Aorta (tissue), 5 donors: ENCODE data around the gene GALE. TPM values are rescaled to one million over a fixed set of nuclear protein-coding genes. Genes with fewer than 3 reads are reported as not detected.
"Not testable (repeated sequence)": the region's sequence is repeated elsewhere in the genome, so short reads cannot be mapped to it uniquely, and the experiment has no call there.

Experiments
- ATAC-seq: fragments of 200-7000 bp; cut with Tn5 transposase; one replicate; pipeline ENCODE4 v1.9.1; 2022; ENCODE audit warnings: moderate library complexity; ENCODE audit not compliant: low FRiP score
- DNase-seq, 2 donors: peaks; one replicate each; pipeline ENCODE4 v3.0.0-alpha.2; 2020
- H3K27ac ChIP-seq, 2 donors: one replicate each; pipeline ENCODE4 v1.5.1; 2013; ENCODE audit warnings: low read length in 2 of 2, mild to moderate bottlenecking in 2 of 2, moderate library complexity in 2 of 2, control low read depth in 1 of 2, inconsistent platforms in 1 of 2, low read depth in 1 of 2
- H3K27me3 ChIP-seq, 2 donors: one replicate each; pipeline ENCODE4 v1.6.1; 2013; ENCODE audit warnings: control low read depth in 1 of 2, low read length in 1 of 2, mild to moderate bottlenecking in 1 of 2, moderate library complexity in 1 of 2; ENCODE audit not compliant: insufficient read depth in 2 of 2, control insufficient read depth in 1 of 2
- H3K36me3 ChIP-seq, 2 donors: one replicate each; pipeline ENCODE4 v1.6.1; 2013; ENCODE audit warnings: control low read depth in 1 of 2, low read length in 1 of 2, mild to moderate bottlenecking in 1 of 2; ENCODE audit not compliant: insufficient read depth in 2 of 2, control insufficient read depth in 1 of 2
- H3K4me1 ChIP-seq, 2 donors: one replicate each; pipeline ENCODE4 v1.6.1; 2013; ENCODE audit warnings: low read length in 2 of 2, control low read depth in 1 of 2, mild to moderate bottlenecking in 1 of 2, moderate library complexity in 1 of 2; ENCODE audit not compliant: insufficient read depth in 2 of 2, control insufficient read depth in 1 of 2
- H3K4me3 ChIP-seq, 2 donors: one replicate each; pipeline ENCODE4 v1.5.1; 2013; ENCODE audit warnings: low read length in 2 of 2, control low read depth in 1 of 2, mild to moderate bottlenecking in 1 of 2
- H3K9me3 ChIP-seq: one replicate; pipeline ENCODE4 v1.6.1; 2013; ENCODE audit warnings: mild to moderate bottlenecking, low read length; ENCODE audit not compliant: control insufficient read depth
- WGBS, 2 donors: extraction: QIAGEN DNeasy Blood & Tissue Kit; methylation state at CpG; one replicate each; pipeline ENCODE4 v1.1.7; 2013; 5-methylcytosine and 5-hydroxymethylcytosine counted together
- intact Hi-C, 2 donors: fragments of 100-400 bp; cut with DNase I; formaldehyde crosslinking; loops; one replicate each; pipeline versions ENCODE4 v1.14.2 to v1.15.0; 2022
- polyA plus RNA-seq, 2 donors: library from polyadenylated mRNA; stranded (reverse); fragments of 200-250 nt; gene quantifications; one replicate each; pipeline ENCODE4 v1.2.3, GENCODE V29; 2013
- total RNA-seq, 2 donors: library from RNA; stranded (reverse); fragmentation: NEBNext Ultra II Directional; extraction: Animal tissue kit (Norgen Biotek cat#: 25700); gene quantifications; one replicate each; pipeline ENCODE4 v1.2.1, GENCODE V29; 2021
- donor health status: healthy with polysubstance abuse.
- donor health status: Bipolar disorder and iron deficiency.
- donor health status: DM: no; HTN: no; CAD: no.
- donor health status: DM: no; HTN: no; CAD: no.
- donor health status: DM: yes; HTN: yes; CAD: no.

GALE gene
- total and polyA plus RNA-seq, 4 donors = 9.9 to 23.2 (median 16.1) TPM

- ATAC-seq = no peak
- 0% methylated on average over 15 of the region's 15 CpGs for WGBS, 2 donors
- H3K36me3 ChIP-seq = peaks cover 0 to 6% of the 10 kb centered on the region in 2 donors
Observed at GRCh38 chr1:23791516-23792047, 9.0 kb downstream of the GALE start.

GRCh38 chr1:23790696-23791515 is 9.6 kb downstream of the GALE start, which contains the start of gene LYPLA2:
LYPLA2 (plus strand) TSS chr1:23791145; CDS start chr1:23792683, 1,538 bp downstream.
- Histone ChIP-seq H3K4me1 (no peaks in the 10 kb centered on the region), H3K27ac (peak within 1 kb of the TSS in 1 of 2 donors; percentile 8), H3K36me3 (peaks cover 4 to 6% of the 10 kb centered on the region in 2 donors), H3K9me3 (no peaks in the 10 kb centered on the region), H3K27me3 (no peaks in the 10 kb centered on the region), H3K4me3 (peak within 1 kb of the TSS; percentile 46 to 57)
- peak; percentile 91 for ATAC-seq
- intact Hi-C loops = no loop called here
- DNase-seq = peak; percentile 96 to 99
- 1% methylated on average over 47 of the region's 47 CpGs for WGBS, 2 donors

More at GRCh38 chr1:23791516-23792047, 9.0 kb downstream of the GALE start:
- H3K4me3 ChIP-seq = peak overlapping the region; percentile 46 to 57
- no peak for DNase-seq
- H3K27ac ChIP-seq = no peak overlapping the region
- no peaks in the 10 kb centered on the region for H3K9me3 ChIP-seq
- intact Hi-C loops = no loop called here
- H3K4me1 ChIP-seq = no peaks in the 10 kb centered on the region
- H3K27me3 ChIP-seq = no peaks in the 10 kb centered on the region

GRCh38 chr1:23788695-23789094 is 11.9 kb downstream of the GALE start:
- peaks cover 5 to 7% of the 10 kb centered on the region in 2 donors for H3K36me3 ChIP-seq
- ATAC-seq = no peak
- H3K27ac ChIP-seq = no peak overlapping the region
- H3K4me1 ChIP-seq = no peaks in the 10 kb centered on the region
- intact Hi-C loops = no loop called here
- DNase-seq = no peak
- WGBS, 2 donors = 95% methylated on average over 3 of the region's 3 CpGs
- no peak overlapping the region for H3K4me3 ChIP-seq
- no peaks in the 10 kb centered on the region for H3K9me3 ChIP-seq
- no peaks in the 10 kb centered on the region for H3K27me3 ChIP-seq

GRCh38 chr1:23787701-23788100 is 12.9 kb downstream of the GALE start:
- WGBS, 2 donors = 85 to 89% methylated on average over 3 of the region's 3 CpGs
- ATAC-seq = no peak
- DNase-seq = no peak
- Histone ChIP-seq H3K4me1 (no peaks in the 10 kb centered on the region), H3K36me3 (peaks cover 5 to 7% of the 10 kb centered on the region in 2 donors), H3K9me3 (no peaks in the 10 kb centered on the region), H3K27me3 (no peaks in the 10 kb centered on the region), H3K4me3 (no peak overlapping the region), H3K27ac (no peak overlapping the region)
- intact Hi-C loops = no loop called here

GRCh38 chr1:23784846-23785245 is 15.7 kb downstream of the GALE start:
- Histone ChIP-seq H3K27ac (no peak overlapping the region), H3K9me3 (no peaks in the 10 kb centered on the region), H3K36me3 (peaks cover 5 to 7% of the 10 kb centered on the region in 2 donors), H3K4me3 (no peak overlapping the region), H3K27me3 (no peaks in the 10 kb centered on the region), H3K4me1 (no peaks in the 10 kb centered on the region)
- 85 to 87% methylated on average over 4 of the region's 4 CpGs for WGBS, 2 donors
- intact Hi-C loops = no loop called here
- DNase-seq = no peak
- no peak for ATAC-seq

- H3K36me3 ChIP-seq, intact Hi-C loops, H3K4me1 ChIP-seq, DNase-seq, ATAC-seq, H3K9me3 ChIP-seq, H3K27ac ChIP-seq, H3K27me3 ChIP-seq, H3K4me3 ChIP-seq: not testable (repeated sequence)
- 93 to 95% methylated on average over 11 of the region's 11 CpGs for WGBS, 2 donors
Observed at GRCh38 chr1:23783141-23783540, 17.4 kb downstream of the GALE start.

GRCh38 chr1:23779826-23780371 is 20.7 kb downstream of the GALE start:
- ATAC-seq (no peak), DNase-seq (no peak)
- Histone ChIP-seq H3K36me3 (no peaks in the 10 kb centered on the region), H3K27ac (no peak overlapping the region), H3K9me3 (no peaks in the 10 kb centered on the region), H3K27me3 (no peaks in the 10 kb centered on the region), H3K4me3 (no peak overlapping the region), H3K4me1 (peaks cover 0 to 6% of the 10 kb centered on the region in 2 donors)
- intact Hi-C loops = loop anchor here in 1 of 2 donors (10.0 kb wide), 1 partner anchor 85 kb away; the partner anchor contains the start of gene FUCA1
- WGBS, 2 donors = 79 to 83% methylated on average over 3 of the region's 3 CpGs

- peak within 1 kb of the TSS in 1 of 2 donors; percentile 94 for H3K27ac ChIP-seq
- WGBS, 2 donors = 0% methylated on average over 74 to 91 of the region's 91 CpGs
- H3K4me3 ChIP-seq = peak within 1 kb of the TSS; percentile 88 to 93
- H3K27me3 ChIP-seq = no peaks in the 10 kb centered on the region
- H3K4me1 ChIP-seq = peaks cover 0 to 6% of the 10 kb centered on the region in 2 donors
- peak; percentile 83 to 91 for DNase-seq
- no peaks in the 10 kb centered on the region for H3K9me3 ChIP-seq
- H3K36me3 ChIP-seq = no peaks in the 10 kb centered on the region
- intact Hi-C loops = loop anchor here in 1 of 2 donors (10.0 kb wide), 1 partner anchor 87 kb away; the partner anchor contains the start of gene FUCA1
- peak; percentile 89 for ATAC-seq
Observed at GRCh38 chr1:23777979-23778814, 22.4 kb downstream of the GALE start, which contains the start of gene PITHD1. PITHD1 (plus strand) TSS chr1:23778418; CDS start chr1:23778516, 98 bp downstream.
